ENCODE data around the gene CHD2.

The CHD2 gene

DNA sequence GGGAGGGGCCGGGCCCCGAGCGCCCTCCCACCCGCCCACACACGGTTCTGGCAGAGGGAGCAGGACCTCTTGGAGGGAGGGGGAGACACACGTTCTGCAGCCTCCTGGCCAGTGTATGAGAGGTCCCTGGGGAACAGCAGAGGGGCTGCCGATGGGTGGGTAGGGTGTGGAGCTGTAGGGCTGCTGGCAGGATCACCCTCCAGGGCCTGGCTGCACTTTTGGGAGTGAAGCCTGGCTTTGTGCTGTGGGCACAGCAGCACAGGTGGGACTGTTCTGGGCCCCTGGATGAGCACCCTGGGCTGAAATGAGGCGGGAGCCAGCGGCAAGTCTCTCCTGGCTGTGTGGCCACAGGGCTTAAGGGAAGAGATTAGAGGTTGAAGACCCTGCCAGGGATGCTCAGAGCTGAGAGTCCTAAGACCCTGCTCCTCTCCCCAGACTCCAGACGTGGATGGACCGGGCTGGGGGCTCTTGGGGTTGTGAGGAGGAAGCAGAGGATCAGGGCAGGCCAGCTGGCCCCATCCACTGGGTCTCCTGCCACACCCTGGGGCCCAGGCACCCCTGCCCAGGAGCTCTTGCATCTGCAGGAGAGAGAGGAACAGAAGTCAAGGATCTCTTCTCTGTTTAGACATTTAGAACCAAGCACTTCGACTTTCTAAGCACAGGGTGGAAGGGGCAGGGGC is 143.6 kb downstream of the CHD2 start:
- H3K4me3 ChIP-seq (ENCODE audit: low read depth, low read length), result no peak overlapping the region
- no peak for DNase-seq (ENCODE audit: low read depth, low spot score)
- no peak for TF ChIP-seq CTCF (IDR thresholded peaks at IDR 0.05; ENCODE audit: low read depth, low read length)
- in situ Hi-C loops (cut with HindIII; ENCODE audit: low sequenced_read_pairs), result no loop called here

DNA sequence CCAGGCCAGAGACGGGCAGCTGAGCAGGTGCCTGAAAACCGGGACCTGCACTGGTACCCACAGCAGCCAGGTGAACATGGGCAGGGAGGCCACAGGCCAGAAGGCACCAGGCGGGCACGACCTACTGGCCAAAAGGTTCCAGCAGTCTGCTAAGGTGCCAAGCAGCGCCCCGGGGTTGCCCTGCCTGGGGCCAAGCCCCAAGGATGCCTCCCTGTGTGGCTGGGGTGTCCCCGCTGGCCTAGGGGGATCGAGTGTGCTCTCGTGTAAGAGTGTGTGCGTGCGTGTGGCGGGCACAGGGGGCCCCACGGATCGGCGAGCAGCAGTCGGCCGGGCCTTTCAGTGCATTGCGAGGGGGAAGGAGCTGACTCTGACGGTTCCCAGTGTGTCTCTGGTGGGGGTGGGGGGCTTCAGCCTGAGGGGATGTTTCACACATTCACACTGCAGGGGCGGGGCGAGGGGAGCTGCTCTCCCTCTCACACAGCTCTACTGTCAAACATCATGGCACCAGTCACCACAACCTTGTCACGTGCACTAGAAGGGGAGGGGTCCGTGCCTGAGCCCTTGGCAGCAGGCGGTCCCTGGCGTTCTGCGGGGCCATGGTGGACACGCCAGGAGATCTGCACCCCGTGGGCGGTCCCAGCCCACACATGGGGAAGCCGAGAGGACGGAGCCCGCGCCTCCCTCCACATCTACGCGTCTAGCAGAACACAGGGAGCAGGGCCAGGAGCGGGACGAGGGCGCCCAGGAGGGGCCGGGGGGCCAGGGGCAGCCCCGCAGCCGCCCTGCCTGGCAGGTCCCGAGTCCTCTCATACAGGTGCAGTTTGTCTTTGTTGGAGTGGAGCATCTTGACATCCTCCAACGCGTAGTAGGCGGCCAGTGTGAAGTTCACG is 144.4 kb downstream of the CHD2 start:
- no peak for DNase-seq (ENCODE audit: low read depth, low spot score)
- TF ChIP-seq CTCF (IDR thresholded peaks at IDR 0.05; ENCODE audit: low read depth, low read length), result no peak
- in situ Hi-C loops (cut with HindIII; ENCODE audit: low sequenced_read_pairs), result no loop called here
- H3K4me3 ChIP-seq (ENCODE audit: low read depth, low read length), result no peak overlapping the region

DNA sequence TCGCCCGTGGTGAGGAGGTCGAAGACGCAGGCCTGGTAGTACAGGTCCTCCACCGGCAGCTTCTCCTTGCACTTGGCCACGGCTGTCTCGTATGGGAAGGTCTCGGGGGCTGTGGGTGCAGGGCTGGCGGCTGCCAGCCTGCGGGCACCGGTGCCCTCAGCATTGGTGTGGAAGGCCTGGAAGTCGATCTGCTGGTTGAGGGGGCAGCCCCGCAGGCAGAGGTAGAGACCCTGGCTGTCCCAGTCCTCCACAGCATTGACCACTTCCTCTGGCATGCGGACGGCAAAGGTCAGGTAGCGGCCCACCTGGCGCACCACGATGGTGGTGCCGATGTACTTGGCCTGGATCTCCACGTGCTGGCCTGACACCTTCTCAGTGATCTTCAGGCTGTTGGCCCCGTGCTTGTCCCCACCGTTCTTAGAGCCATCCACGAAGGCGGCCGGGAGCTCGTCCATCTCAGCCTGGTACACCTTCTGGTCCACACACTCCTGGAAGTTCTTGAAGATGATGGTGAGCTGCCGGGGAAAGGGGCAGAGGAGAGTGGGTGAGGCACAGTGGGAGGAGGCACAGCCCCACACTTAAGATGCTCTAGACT is 145.2 kb downstream of the CHD2 start:
- in situ Hi-C loops (cut with HindIII; ENCODE audit: low sequenced_read_pairs), result no loop called here
- no peak overlapping the region for H3K4me3 ChIP-seq (ENCODE audit: low read depth, low read length)
- no peak for DNase-seq (ENCODE audit: low read depth, low spot score)
- no peak for TF ChIP-seq CTCF (IDR thresholded peaks at IDR 0.05; ENCODE audit: low read depth, low read length)

GRCh38 chr15:93046120-93046519 is 146.0 kb downstream of the CHD2 start:
- no peak for TF ChIP-seq CTCF (IDR thresholded peaks at IDR 0.05; ENCODE audit: low read depth, low read length)
- in situ Hi-C loops (cut with HindIII; ENCODE audit: low sequenced_read_pairs), result no loop called here
- DNase-seq (ENCODE audit: low read depth, low spot score), result no peak
- no peak overlapping the region for H3K4me3 ChIP-seq (ENCODE audit: low read depth, low read length)

DNA sequence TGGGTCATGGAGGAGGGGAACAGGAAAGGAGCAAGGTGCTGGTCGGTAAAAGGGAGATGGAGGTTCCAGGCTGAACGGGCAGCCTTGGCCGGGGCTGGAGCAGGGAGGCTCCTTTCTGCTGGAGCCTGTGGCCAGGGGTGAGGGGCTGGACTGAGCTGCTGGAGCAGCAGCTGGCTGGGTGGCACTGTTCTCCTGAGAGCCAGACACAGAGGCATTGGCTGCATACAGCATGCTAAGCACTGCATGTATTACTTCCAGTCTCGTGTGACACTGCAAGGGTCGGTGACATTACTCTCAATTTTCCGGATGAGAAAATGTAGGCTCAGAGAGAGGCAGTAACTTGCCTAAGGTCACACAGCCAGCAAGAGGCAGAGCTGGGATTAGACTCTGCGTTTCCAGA is 146.6 kb downstream of the CHD2 start:
- TF ChIP-seq CTCF (IDR thresholded peaks at IDR 0.05; ENCODE audit: low read depth, low read length), result no peak
- no peak for DNase-seq (ENCODE audit: low read depth, low spot score)
- no peak overlapping the region for H3K4me3 ChIP-seq (ENCODE audit: low read depth, low read length)
- in situ Hi-C loops (cut with HindIII; ENCODE audit: low sequenced_read_pairs), result no loop called here

DNA sequence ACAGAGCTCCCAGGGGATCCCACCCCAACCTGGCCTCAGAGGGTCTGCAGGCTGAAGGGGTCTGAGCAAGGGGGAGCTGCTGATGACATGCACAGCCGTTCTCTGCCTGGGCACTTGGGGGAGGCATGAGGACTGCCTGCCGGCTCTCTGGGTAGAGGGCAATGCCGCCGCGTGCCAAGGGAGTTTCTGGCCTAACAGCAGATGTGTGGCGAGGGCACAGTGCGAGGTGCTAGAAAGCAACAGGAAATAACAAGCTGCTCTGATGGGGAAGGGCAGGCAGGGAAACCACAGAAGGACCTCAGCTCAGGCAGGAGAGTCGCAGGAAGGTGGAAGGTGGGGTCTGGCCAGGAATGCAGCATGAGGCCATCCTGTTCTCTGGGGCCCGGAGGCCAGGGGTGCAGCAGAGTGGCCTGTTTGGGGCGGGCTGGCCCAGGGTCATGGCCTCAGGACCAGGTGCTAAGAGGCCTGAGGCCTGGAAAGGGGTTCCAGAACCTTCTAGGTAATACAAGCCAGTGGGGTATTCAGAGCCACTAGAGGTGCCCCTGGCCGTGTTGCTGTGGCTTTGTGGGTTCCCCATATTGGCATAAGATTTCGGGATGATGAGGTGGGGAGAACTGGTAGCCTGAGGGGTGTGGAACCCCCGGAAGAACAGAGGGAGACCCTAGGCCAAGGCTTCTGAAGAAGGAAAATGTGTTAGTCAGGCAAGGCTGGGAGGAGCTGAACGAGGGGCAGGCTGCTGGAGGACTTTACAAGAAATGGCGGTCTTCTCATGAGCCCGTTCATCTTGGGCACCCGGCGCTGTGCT is 147.7 kb downstream of the CHD2 start:
- DNase-seq (ENCODE audit: low read depth, low spot score), result no peak
- in situ Hi-C loops (cut with HindIII; ENCODE audit: low sequenced_read_pairs), result no loop called here

More for the DNA sequence above, 147.7 kb downstream of the CHD2 start:
- TF ChIP-seq CTCF (IDR thresholded peaks at IDR 0.05; ENCODE audit: low read depth, low read length), result no peak
- no peak overlapping the region for H3K4me3 ChIP-seq (ENCODE audit: low read depth, low read length)
